NT2/D1 (cell line): ENCODE measurements around the gene RUFY4.

ENCODE experiments used
- SUZ12 ChIP-seq: IDR thresholded peaks from 2 replicates; pipeline ENCODE4 v1.6.1; 2011; ENCODE audit not compliant: insufficient read length, insufficient read depth; ENCODE audit errors: extremely low read depth
- YY1 ChIP-seq: IDR thresholded peaks from 2 replicates; pipeline ENCODE4 v1.6.1; 2011; ENCODE audit not compliant: insufficient read length, insufficient read depth
- ZNF274 ChIP-seq: IDR thresholded peaks from 2 replicates; pipeline ENCODE4 v1.6.1; 2011; ENCODE audit warnings: mild to moderate bottlenecking, low read depth, low read length

GRCh38 chr2:218072002-218072401 lies 2.9 kb downstream of the RUFY4 start:
- TF ChIP-seq ZNF274 (no peak), YY1 (no peak), SUZ12 (no peak)
